ENCODE measurements around the gene ARMC9. TPM values are rescaled to one million over a fixed set of nuclear protein-coding genes. Genes with fewer than 3 reads are reported as not detected.
A peak's percentile ranks its signal among the peaks of the same experiment; 100 is the strongest.

Gene ARMC9
- total and polyA plus RNA-seq, 2 of the 13 experiments (the other 11 are each of a cell fraction or from before 2014, with no cell fraction given) = 9.1 to 12.8 TPM

GRCh38 chr2:231187736-231188505 is 10.5 kb upstream of the ARMC9 start (continued):
- TF ChIP-seq ZNF234 (CRISPR knock-in tag; conservative IDR thresholded peaks at IDR 0.05) (no peak), IRX3 (CRISPR knock-in tag; IDR thresholded peaks at IDR 0.05; ENCODE audit: borderline replicate concordance, low read depth) (no peak), CEBPG (CRISPR knock-in tag; IDR thresholded peaks at IDR 0.05) (peak; percentile 24; the same call in 1 of the 2 replicates), POLR2G (IDR thresholded peaks at IDR 0.05; ENCODE audit: low read depth, low read length) (no peak), SRSF9 (IDR thresholded peaks at IDR 0.05; ENCODE audit: borderline replicate concordance, insufficient read depth, low read depth, low read length, poor library complexity, severe bottlenecking) (no peak), GTF2F1 (IDR thresholded peaks at IDR 0.05; ENCODE audit: low read length) (no peak), ZNF883 (CRISPR knock-in tag; IDR thresholded peaks at IDR 0.05; ENCODE audit: not compliant biosample characterization) (peak; percentile 59), ZNF44 (CRISPR knock-in tag; IDR thresholded peaks at IDR 0.05) (no peak), ZNF543 (CRISPR knock-in tag; IDR thresholded peaks at IDR 0.05) (no peak), ZNF138 (CRISPR knock-in tag; IDR thresholded peaks at IDR 0.05; ENCODE audit: low read depth) (no peak), REPIN1 (CRISPR knock-in tag; IDR thresholded peaks at IDR 0.05; ENCODE audit: borderline replicate concordance, low read depth) (peak; percentile 53; the same call in 1 of the 2 replicates), ZNF326 (CRISPR knock-in tag; IDR thresholded peaks at IDR 0.05; ENCODE audit: borderline replicate concordance) (no peak), ZKSCAN1 (IDR thresholded peaks at IDR 0.05; ENCODE audit: low read length) (no peak), PITX1 (CRISPR knock-in tag; IDR thresholded peaks at IDR 0.05) (peak; percentile 64; the same call in 1 of the 2 replicates), FOXK2 (IDR thresholded peaks at IDR 0.05) (no peak), DMAP1 (CRISPR knock-in tag; IDR thresholded peaks at IDR 0.05) (peak; percentile 81), TOE1 (CRISPR knock-in tag; IDR thresholded peaks at IDR 0.05) (no peak), HNRNPLL (IDR thresholded peaks at IDR 0.05; ENCODE audit: low read depth, low read length, poor library complexity, severe bottlenecking) (no peak), HDAC2 (CRISPR knock-in tag; IDR thresholded peaks at IDR 0.05) (peak; percentile 86), GABPA (IDR thresholded peaks at IDR 0.05; ENCODE audit: low read depth, low read length) (no peak), GABPA (CRISPR knock-in tag; IDR thresholded peaks at IDR 0.05; ENCODE audit: low read depth) (peak; percentile 41), GATAD2A (CRISPR knock-in tag; IDR thresholded peaks at IDR 0.05) (peak; percentile 88), NFYB (CRISPR knock-in tag; IDR thresholded peaks at IDR 0.05) (0 out of 2 replicates have a peak, but pooled peaks have one; percentile 9), ZNF761 (CRISPR knock-in tag; conservative IDR thresholded peaks at IDR 0.05) (no peak), ZFX (CRISPR knock-in tag; IDR thresholded peaks at IDR 0.05; ENCODE audit: low read depth) (peak; percentile 50; the same call in 1 of the 2 replicates), MED13 (CRISPR knock-in tag; IDR thresholded peaks at IDR 0.05) (no peak), PATZ1 (CRISPR knock-in tag; IDR thresholded peaks at IDR 0.05) (0 out of 2 replicates have a peak, but pooled peaks have one; percentile 13), ZNF816 (CRISPR knock-in tag; IDR thresholded peaks at IDR 0.05; ENCODE audit: borderline replicate concordance) (no peak), PHF20 (CRISPR knock-in tag; IDR thresholded peaks at IDR 0.05) (no peak; the same call in 1 of the 2 replicates), KDM1A (CRISPR knock-in tag; IDR thresholded peaks at IDR 0.05) (peak; percentile 32; the same call in 1 of the 2 replicates), ZFP90 (CRISPR knock-in tag; IDR thresholded peaks at IDR 0.05; ENCODE audit: borderline replicate concordance) (no peak)
- TF ChIP-seq, protein P1, sequence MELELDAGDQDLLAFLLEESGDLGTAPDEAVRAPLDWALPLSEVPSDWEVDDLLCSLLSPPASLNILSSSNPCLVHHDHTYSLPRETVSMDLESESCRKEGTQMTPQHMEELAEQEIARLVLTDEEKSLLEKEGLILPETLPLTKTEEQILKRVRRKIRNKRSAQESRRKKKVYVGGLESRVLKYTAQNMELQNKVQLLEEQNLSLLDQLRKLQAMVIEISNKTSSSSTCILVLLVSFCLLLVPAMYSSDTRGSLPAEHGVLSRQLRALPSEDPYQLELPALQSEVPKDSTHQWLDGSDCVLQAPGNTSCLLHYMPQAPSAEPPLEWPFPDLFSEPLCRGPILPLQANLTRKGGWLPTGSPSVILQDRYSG (CRISPR knock-in tag; IDR thresholded peaks at IDR 0.05) = no peak

Measured in HepG2 (cell line).